H1 (cell line): Measurements from ENCODE around the gene CKLF.

Experiments used
- ATF3 ChIP-seq: IDR thresholded peaks from 2 replicates; pipeline ENCODE4 v1.6.1; 2011; ENCODE audit warnings: low read depth, mild to moderate bottlenecking, low read length; ENCODE audit not compliant: insufficient read depth
- CREB1 ChIP-seq: IDR thresholded peaks from 2 replicates; pipeline ENCODE4 v1.6.1; 2012; ENCODE audit warnings: inconsistent platforms
- CTCF ChIP-seq, 3 experiments: IDR thresholded peaks; 1 replicate in 2 of 3; 2 replicates in 1 of 3; pipeline versions ENCODE4 v1.5.1 to v1.6.1; 2011; ENCODE audit warnings: low read length in 3 of 3, mild to moderate bottlenecking in 3 of 3, inconsistent platforms in 2 of 3, low read depth in 1 of 3, moderate library complexity in 1 of 3; ENCODE audit not compliant: insufficient read depth in 1 of 3; ENCODE audit errors: control extremely low read depth in 1 of 3
- EP300 ChIP-seq, 2 experiments: IDR thresholded peaks; 1 replicate in 1 of 2; 2 replicates in 1 of 2; pipeline ENCODE4 v1.6.1; 2011 to 2012; ENCODE audit warnings: low read depth in 2 of 2, low read length in 2 of 2, mild to moderate bottlenecking in 2 of 2, borderline replicate concordance in 1 of 2, inconsistent platforms in 1 of 2, moderate library complexity in 1 of 2
- EZH2 ChIP-seq: fragments of 200-600 bp; sonication (generic); IDR thresholded peaks from 2 replicates; pipeline ENCODE4 v1.7.1; 2012; ENCODE audit warnings: low read depth, mild to moderate bottlenecking, moderate library complexity, low read length, inconsistent platforms; ENCODE audit not compliant: severe bottlenecking
- MAX ChIP-seq: IDR thresholded peaks from 2 replicates; pipeline ENCODE4 v1.6.1; 2012; ENCODE audit warnings: inconsistent platforms
- POLR2A ChIP-seq, 2 experiments: IDR thresholded peaks; 1 replicate in 1 of 2; 2 replicates in 1 of 2; pipeline ENCODE4 v1.6.1; 2011; ENCODE audit warnings: low read depth in 2 of 2, low read length in 2 of 2, mild to moderate bottlenecking in 2 of 2; ENCODE audit errors: control extremely low read depth in 1 of 2
- RAD21 ChIP-seq, 2 experiments: IDR thresholded peaks in 1 of 2; conservative IDR thresholded peaks in 1 of 2; 2 replicates each; pipeline ENCODE4 v1.6.1; 2011; ENCODE audit warnings: low read depth in 2 of 2, low read length in 2 of 2, improper control_type of control experiment in 1 of 2, inconsistent platforms in 1 of 2, mild to moderate bottlenecking in 1 of 2, moderate library complexity in 1 of 2
- SP2 ChIP-seq: IDR thresholded peaks from 2 replicates; pipeline ENCODE4 v1.6.1; 2012; ENCODE audit warnings: mild to moderate bottlenecking, low read length, inconsistent platforms
- TCF12 ChIP-seq: IDR thresholded peaks from 2 replicates; pipeline ENCODE4 v1.6.1; 2011; ENCODE audit warnings: low read depth, mild to moderate bottlenecking, low read length
- YY1 ChIP-seq: IDR thresholded peaks from 2 replicates; pipeline ENCODE4 v1.6.1; 2011; ENCODE audit warnings: low read depth, mild to moderate bottlenecking, low read length

- no peak for TF ChIP-seq CTCF (IDR thresholded peaks at IDR 0.05; ENCODE audit: control extremely low read depth in 1 of 3, insufficient read depth in 1 of 3, low read depth in 1 of 3, low read length in 3 of 3)
- no peak for TF ChIP-seq ATF3
- no peak for TF ChIP-seq POLR2A (IDR thresholded peaks at IDR 0.05; ENCODE audit: control extremely low read depth in 1 of 2, low read depth in 2 of 2, low read length in 2 of 2)
- TF ChIP-seq CREB1: no peak
- TF ChIP-seq EZH2: no peak
- no peak for TF ChIP-seq YY1
- no peak for TF ChIP-seq EP300 (IDR thresholded peaks at IDR 0.05; ENCODE audit: borderline replicate concordance in 1 of 2, low read depth in 2 of 2, low read length in 2 of 2)
- no peak for TF ChIP-seq SP2
- no peak for TF ChIP-seq TCF12
- TF ChIP-seq RAD21 (IDR thresholded peaks at IDR 0.05 in 1 of 2, conservative IDR thresholded peaks at IDR 0.05 in 1 of 2; ENCODE audit: low read depth in 2 of 2, low read length in 2 of 2): no peak
- no peak for TF ChIP-seq MAX
These were observed 2.1 kb downstream of the CKLF start for GRCh38 chr16:66554495-66554894.
